Lower leg skin (tissue), 3 donors: ENCODE data around the gene SZT2.

ENCODE experiments used
- POLR2A ChIP-seq, 2 donors: fragments of 450-650 bp; IDR thresholded peaks; one replicate each; pipeline ENCODE4 v1.6.1; 2016 to 2017; ENCODE audit warnings: antibody characterized with exemption in 2 of 2, mild to moderate bottlenecking in 1 of 2, moderate library complexity in 1 of 2
- TF ChIP-seq, protein P1 (sequence below), 3 donors: fragments of 450-650 bp; IDR thresholded peaks; one replicate each; pipeline ENCODE4 v1.5.1; 2016; ENCODE audit warnings: antibody characterized with exemption in 3 of 3, mild to moderate bottlenecking in 3 of 3, moderate library complexity in 2 of 3

DNA sequence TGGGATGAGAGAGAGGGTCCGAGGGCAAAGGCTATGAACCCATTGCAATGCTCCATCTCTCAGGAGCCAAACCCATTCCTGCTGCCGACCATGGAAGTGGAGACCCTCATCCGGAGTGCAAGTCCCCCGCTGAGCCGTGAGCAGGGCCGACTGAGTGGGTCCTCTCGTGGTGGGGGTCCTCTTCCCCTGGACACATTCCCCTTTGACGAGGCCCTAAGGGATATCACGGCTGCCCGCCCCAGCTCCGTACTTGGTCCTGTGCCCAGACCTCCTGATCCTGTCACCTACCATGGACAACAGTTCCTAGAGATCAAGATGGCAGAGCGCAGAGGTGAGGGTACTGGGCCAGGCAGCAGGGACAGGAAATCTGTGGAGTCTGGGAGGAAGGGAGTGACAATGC, 53.1 kb downstream of the SZT2 start:
- TF ChIP-seq, protein P1, sequence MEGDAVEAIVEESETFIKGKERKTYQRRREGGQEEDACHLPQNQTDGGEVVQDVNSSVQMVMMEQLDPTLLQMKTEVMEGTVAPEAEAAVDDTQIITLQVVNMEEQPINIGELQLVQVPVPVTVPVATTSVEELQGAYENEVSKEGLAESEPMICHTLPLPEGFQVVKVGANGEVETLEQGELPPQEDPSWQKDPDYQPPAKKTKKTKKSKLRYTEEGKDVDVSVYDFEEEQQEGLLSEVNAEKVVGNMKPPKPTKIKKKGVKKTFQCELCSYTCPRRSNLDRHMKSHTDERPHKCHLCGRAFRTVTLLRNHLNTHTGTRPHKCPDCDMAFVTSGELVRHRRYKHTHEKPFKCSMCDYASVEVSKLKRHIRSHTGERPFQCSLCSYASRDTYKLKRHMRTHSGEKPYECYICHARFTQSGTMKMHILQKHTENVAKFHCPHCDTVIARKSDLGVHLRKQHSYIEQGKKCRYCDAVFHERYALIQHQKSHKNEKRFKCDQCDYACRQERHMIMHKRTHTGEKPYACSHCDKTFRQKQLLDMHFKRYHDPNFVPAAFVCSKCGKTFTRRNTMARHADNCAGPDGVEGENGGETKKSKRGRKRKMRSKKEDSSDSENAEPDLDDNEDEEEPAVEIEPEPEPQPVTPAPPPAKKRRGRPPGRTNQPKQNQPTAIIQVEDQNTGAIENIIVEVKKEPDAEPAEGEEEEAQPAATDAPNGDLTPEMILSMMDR (IDR thresholded peaks at IDR 0.05): no peak
- TF ChIP-seq POLR2A (IDR thresholded peaks at IDR 0.05): no peak
